ENCODE results near the gene GLMN.

GRCh38 chr1:92211166-92211565 is 87.6 kb downstream of the GLMN start:
- no peak for TF ChIP-seq EZH2 (IDR thresholded peaks at IDR 0.05; ENCODE audit: insufficient read depth, poor library complexity, severe bottlenecking)
- TF ChIP-seq EZH2phosphoT487 (IDR thresholded peaks at IDR 0.05; ENCODE audit: insufficient read depth, low read depth) = no peak
